ENCODE measurements around the gene PRCC.

Gene PRCC

GRCh38 chr1:156767101-156767878, at the start of gene PRCC:
PRCC (plus strand) TSS chr1:156767535; CDS start chr1:156767772, 237 bp downstream.
- peak; percentile 99 for DNase-seq

- no peak for DNase-seq
These were observed 46.2 kb upstream of the PRCC start for GRCh38 chr1:156721131-156721530.

GRCh38 chr1:156721535-156721934, 45.8 kb upstream of the PRCC start:
- no peak for DNase-seq

GRCh38 chr1:156725683-156726280, 41.6 kb upstream of the PRCC start:
- peak; percentile 67 for DNase-seq

GRCh38 chr1:156726549-156727226, 40.6 kb upstream of the PRCC start:
- peak; percentile 56 for DNase-seq

GRCh38 chr1:156727492-156727891, 39.8 kb upstream of the PRCC start:
- no peak for DNase-seq

- DNase-seq, result peak; percentile 70
These were observed 39.3 kb upstream of the PRCC start, which contains the start of gene METTL25B for GRCh38 chr1:156727926-156728598. METTL25B (plus strand) TSS chr1:156728469; CDS start chr1:156729105, 636 bp downstream.

- DNase-seq, result peak; percentile 93
These were observed 38.5 kb upstream of the PRCC start, which contains the start of gene ISG20L2 for GRCh38 chr1:156728599-156729462. ISG20L2 (minus strand) TSS chr1:156728766; CDS start chr1:156727652, 1,114 bp downstream.

- no peak for DNase-seq
These were observed 33.2 kb upstream of the PRCC start for GRCh38 chr1:156733989-156734584.

- DNase-seq, result no peak
These were observed 28.9 kb upstream of the PRCC start for GRCh38 chr1:156738407-156738806.

GRCh38 chr1:156738916-156739315, 28.4 kb upstream of the PRCC start:
- no peak for DNase-seq

GRCh38 chr1:156740237-156740740, 27.0 kb upstream of the PRCC start:
- no peak for DNase-seq

GRCh38 chr1:156740741-156741480, 26.4 kb upstream of the PRCC start, which contains the start of gene MRPL24:
MRPL24 (minus strand) TSS chr1:156741088; CDS start chr1:156738704, 2,384 bp downstream.
- peak; percentile 100 for DNase-seq

- DNase-seq, result no peak
These were observed 25.8 kb upstream of the PRCC start for GRCh38 chr1:156741481-156741983.

GRCh38 chr1:156742017-156742416, 25.3 kb upstream of the PRCC start:
- DNase-seq, result no peak

- DNase-seq, result no peak
These were observed 24.5 kb upstream of the PRCC start for GRCh38 chr1:156742801-156743200.

- DNase-seq, result no peak
These were observed 23.7 kb upstream of the PRCC start for GRCh38 chr1:156743367-156744302.

GRCh38 chr1:156744344-156744743, 23.0 kb upstream of the PRCC start:
- no peak for DNase-seq

- no peak for DNase-seq
These were observed 22.4 kb upstream of the PRCC start for GRCh38 chr1:156744786-156745419.

Data from DMS 273 treated with DMSO at 0.1 percent for 48 hours (cell line).